Ishikawa (cell line): ENCODE results near the gene SACM1L.

Experiments
- CREB1 ChIP-seq: IDR thresholded peaks from 2 replicates; pipeline ENCODE4 v1.6.1; 2012; ENCODE audit warnings: low read depth
- EP300 ChIP-seq: IDR thresholded peaks from 2 replicates; pipeline ENCODE4 v1.6.1; 2012; ENCODE audit warnings: borderline replicate concordance
- FOXM1 ChIP-seq: IDR thresholded peaks from 2 replicates; pipeline ENCODE4 v1.6.1; 2012; ENCODE audit warnings: low read depth, borderline replicate concordance
- MAX ChIP-seq: IDR thresholded peaks from 2 replicates; pipeline ENCODE4 v1.6.1; 2012
- NFIC ChIP-seq: IDR thresholded peaks from 2 replicates; pipeline ENCODE4 v1.6.1; 2012
- REST ChIP-seq: IDR thresholded peaks from 2 replicates; pipeline ENCODE4 v1.6.1; 2012; ENCODE audit warnings: low read depth, mild to moderate bottlenecking
- TAF1 ChIP-seq: IDR thresholded peaks from 2 replicates; pipeline ENCODE4 v1.6.1; 2012; ENCODE audit warnings: low read depth, mild to moderate bottlenecking
- TCF12 ChIP-seq: IDR thresholded peaks from 2 replicates; pipeline ENCODE4 v1.6.1; 2012; ENCODE audit warnings: low read depth
- TEAD4 ChIP-seq: IDR thresholded peaks from 2 replicates; pipeline ENCODE4 v1.6.1; 2012
- YY1 ChIP-seq: IDR thresholded peaks from 2 replicates; pipeline ENCODE4 v1.6.1; 2012; ENCODE audit warnings: low read depth

GRCh38 chr3:45741742-45742460 lies 52.7 kb downstream of the SACM1L start:
- TF ChIP-seq CREB1 (no peak), TAF1 (no peak), TEAD4 (no peak), REST (no peak), YY1 (no peak), TCF12 (no peak), FOXM1 (no peak), MAX (no peak), NFIC (no peak), EP300 (no peak)
